C4-2B (cell line): ENCODE measurements around the gene HVCN1.
"Not testable (repeated sequence)": the region's sequence is repeated elsewhere in the genome, so short reads cannot be mapped to it uniquely, and the experiment has no call there.

Experiments
- H3K27ac ChIP-seq: fragments of 450-650 bp; 2 replicates; pipeline ENCODE4 v1.5.1; 2017
- ZFX ChIP-seq: fragments of 450-650 bp; IDR thresholded peaks from 2 replicates; pipeline ENCODE4 v1.6.1; 2017
- TF ChIP-seq, protein P1 (sequence below): fragments of 450-650 bp; conservative IDR thresholded peaks from 2 replicates; pipeline ENCODE4 v1.5.1; 2017; ENCODE audit warnings: mild to moderate bottlenecking

The HVCN1 gene

DNA sequence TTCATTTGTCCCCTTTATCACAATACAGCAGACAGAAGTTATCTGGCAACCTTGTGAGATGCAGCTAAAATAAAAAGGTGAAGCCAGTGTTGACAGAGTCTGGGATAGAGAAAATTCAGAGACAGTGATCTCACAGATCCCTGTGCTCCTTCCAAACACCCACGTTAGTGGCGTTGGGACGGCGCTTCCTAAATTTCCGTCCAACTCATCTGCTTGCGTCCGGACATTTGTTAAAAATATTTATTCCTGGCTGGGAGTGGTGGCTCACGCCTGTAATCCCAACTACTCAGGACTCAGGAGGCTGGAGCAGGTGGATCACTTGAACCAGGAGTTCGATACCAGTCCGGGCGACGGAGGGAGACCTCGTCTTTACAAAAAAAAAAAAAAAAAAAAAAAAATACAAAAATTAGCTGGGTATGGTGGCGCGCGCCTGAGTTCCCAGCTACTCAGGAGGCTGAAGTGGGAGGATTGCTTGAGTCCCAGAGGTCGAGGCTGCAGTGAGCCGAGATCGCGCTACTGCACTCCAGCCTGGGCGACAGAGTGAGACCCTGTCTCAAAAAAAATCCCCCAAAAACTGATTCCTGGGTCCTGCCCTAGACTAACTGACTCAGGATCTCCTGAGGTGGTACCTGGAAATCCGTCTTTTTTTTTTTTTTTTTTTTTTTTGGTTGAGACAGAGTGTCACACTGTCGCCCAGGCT is 75.7 kb downstream of the HVCN1 start:
- TF ChIP-seq, protein P1, sequence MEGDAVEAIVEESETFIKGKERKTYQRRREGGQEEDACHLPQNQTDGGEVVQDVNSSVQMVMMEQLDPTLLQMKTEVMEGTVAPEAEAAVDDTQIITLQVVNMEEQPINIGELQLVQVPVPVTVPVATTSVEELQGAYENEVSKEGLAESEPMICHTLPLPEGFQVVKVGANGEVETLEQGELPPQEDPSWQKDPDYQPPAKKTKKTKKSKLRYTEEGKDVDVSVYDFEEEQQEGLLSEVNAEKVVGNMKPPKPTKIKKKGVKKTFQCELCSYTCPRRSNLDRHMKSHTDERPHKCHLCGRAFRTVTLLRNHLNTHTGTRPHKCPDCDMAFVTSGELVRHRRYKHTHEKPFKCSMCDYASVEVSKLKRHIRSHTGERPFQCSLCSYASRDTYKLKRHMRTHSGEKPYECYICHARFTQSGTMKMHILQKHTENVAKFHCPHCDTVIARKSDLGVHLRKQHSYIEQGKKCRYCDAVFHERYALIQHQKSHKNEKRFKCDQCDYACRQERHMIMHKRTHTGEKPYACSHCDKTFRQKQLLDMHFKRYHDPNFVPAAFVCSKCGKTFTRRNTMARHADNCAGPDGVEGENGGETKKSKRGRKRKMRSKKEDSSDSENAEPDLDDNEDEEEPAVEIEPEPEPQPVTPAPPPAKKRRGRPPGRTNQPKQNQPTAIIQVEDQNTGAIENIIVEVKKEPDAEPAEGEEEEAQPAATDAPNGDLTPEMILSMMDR, result no peak
- TF ChIP-seq ZFX, result no peak

DNA sequence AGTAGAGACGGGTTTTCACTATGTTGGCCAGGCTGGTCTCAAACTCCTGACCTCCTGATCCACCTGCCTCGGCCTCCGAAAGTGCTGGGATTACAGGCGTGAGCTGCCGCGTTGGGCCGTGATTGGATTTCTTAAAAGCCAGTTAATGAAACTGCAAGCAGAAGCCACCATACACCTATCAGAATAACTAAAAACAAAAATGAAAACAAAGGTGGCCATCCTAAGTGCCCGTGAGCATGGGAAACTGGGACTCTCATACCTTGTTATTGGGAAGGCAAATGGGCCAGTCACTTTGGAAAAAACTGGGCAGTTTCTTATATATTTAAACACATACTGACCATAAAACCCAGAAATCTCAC is 82.7 kb downstream of the HVCN1 start:
- TF ChIP-seq ZFX, result no peak
- TF ChIP-seq, protein P1, result no peak
- H3K27ac ChIP-seq, result no peak overlapping the region

More for the DNA sequence above, 75.7 kb downstream of the HVCN1 start:
- H3K27ac ChIP-seq, result peak overlapping the region; percentile 81

DNA sequence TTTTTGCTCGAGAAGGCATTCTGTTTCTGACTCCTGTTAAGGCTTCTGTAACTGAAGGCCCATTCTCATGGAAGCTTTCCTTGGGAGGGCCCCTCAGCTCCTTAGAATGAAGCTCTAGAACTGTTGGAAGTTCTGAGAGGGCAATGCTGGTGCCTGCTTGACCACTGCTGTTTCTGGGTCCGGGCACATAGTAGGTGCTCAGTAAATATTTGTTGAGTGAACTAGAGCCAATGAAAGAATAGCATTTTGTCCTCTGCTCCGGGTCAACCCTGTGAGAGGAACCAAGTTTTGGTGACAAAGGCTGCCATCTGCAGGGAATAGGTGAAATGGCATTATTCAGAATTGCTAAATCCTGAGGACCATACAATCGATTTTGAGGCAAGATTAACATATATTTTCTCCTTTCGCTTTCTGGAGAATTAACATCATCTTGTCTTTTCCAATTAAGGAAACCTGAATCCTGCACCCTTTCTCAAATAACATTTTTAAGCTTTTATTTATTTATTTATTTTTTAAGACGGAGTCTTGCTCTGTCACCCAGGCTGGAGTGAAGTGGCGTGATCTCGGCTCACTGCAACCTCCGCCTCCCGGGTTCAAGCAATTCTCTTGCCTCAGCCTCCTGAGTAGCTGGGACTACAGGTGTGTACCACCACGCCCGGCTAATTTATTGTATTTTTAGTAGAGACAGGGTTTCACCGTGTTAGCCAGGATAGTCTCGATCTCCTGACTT is 86.7 kb downstream of the HVCN1 start:
- TF ChIP-seq, protein P1, result peak; percentile 79
- not testable (repeated sequence) for H3K27ac ChIP-seq

DNA sequence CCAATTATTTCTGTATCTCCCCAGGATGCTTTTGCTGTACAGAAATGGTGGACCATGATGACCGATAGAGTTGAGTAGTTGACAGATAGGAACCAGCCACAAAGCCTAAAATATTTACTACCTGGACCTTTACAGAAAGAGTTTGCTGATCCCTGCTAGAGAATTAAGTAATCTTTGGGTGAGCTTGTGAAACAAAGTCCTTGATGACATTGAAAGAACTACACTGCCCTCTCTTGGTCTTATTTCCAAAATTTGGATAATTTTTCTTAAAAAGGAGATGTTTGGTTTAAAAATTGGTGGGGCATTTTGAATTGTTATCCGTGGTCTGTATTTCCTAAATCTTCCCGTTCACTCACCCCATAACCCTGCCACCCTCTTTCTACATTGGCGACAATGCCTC is 88.7 kb downstream of the HVCN1 start:
- TF ChIP-seq ZFX, result no peak
- TF ChIP-seq, protein P1, result no peak; the same call in 1 of the 2 replicates
- H3K27ac ChIP-seq, result no peak overlapping the region

DNA sequence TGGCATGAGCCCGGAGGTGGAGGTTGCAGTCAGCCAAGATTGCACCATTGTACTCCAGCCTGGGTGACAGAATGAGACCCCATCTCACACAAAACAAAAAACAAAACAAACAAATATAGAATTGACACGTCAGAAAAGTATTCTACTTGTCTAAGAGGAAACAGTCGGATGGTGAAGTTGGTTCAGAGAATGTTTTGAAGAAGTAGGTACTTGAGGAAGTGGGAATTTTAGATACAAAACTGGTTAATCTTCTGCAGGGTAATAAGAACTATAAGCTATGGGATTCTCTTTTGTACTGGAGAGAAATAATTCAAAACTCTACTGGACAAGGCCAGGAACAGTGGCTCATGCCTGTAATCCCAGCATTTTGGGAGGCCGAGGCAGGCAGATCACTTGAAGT is 89.6 kb downstream of the HVCN1 start:
- H3K27ac ChIP-seq, result no peak overlapping the region
- TF ChIP-seq, protein P1, result no peak
- TF ChIP-seq ZFX, result no peak
